NCI-H226 (cell line): ENCODE data around the gene SLC66A1.

Experiments
- DNase-seq: peaks from one replicate; pipeline ENCODE4 v3.0.0-alpha.2; 2015

Gene SLC66A1

GRCh38 chr1:19325958-19326747 lies 14.0 kb downstream of the SLC66A1 start:
- DNase-seq = no peak

DNA sequence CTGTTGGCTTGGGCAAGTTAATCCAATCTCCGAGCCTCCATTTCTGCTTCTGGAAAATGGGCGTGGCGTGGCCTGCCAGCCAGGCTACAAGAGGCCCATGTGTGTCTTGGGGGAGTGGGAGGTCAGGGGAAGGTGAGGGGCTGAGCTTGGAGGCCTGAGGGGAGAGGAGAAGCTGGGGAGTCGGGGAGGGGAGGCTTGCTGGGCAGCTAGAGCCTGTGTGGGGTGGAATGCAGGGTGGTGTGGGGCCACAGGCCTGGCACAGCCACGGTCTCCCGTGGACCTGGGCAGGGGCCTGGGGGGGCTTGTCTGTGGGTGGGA lies 14.6 kb downstream of the SLC66A1 start:
- DNase-seq = no peak

DNA sequence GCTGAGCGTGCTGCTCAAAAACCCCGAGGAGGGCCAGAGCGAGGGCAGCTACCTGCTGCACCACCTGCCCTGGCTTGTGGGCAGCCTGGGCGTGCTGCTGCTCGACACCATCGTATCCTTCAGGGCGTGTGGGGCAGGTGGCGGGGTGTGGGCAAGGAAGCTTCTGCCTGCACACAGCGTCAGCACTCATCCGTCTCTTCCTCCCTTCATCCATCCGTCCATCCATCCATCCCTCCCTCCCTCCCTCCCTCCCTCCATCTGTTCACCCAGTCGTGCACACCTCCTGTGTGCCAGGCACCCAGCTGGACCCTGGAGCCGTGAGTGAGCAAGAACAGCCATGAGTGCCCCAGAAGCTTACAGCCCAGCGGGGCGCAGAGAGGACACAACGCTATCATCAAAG lies 15.2 kb downstream of the SLC66A1 start:
- DNase-seq = no peak

DNA sequence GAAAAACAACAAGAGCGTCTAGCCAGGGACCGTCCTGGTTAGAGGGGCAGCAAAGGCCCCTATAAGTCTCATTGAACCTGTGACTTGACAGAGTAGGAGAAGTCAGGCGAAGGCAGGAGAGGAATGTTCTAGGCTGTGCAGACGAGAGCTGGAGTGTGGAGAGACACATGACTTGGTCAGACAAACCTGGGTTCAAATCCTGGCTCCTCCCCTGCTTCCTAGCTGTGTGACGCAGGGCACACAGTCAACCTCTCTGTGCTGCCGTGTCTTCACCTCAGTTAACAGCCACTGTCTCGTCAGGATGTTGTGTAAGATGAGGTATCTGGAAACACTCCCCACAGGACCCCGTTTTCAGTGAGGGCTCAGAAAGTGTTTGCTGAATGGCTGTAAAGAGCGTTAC lies 15.6 kb downstream of the SLC66A1 start:
- DNase-seq = no peak

DNA sequence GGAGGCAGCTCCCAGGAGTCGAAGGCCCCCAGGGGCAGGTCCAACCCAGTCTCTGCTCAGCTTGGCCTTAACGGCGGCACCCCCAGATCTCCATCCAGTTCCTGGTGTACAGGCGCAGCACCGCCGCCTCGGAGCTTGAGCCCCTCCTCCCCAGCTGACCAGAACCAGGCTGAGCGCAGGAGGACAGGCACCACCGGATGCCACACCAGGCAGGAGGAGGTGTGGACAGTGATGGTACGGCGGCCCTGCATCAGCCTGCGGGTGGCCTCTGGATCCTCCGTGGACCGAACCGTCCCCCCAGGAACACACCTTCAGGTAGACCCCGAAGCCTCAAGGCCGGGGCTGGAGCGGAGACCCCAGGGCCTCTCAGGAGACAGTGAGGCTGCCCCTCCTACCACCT lies 16.4 kb downstream of the SLC66A1 start:
- DNase-seq = no peak

GRCh38 chr1:19329188-19329587 lies 17.1 kb downstream of the SLC66A1 start:
- no peak for DNase-seq

DNA sequence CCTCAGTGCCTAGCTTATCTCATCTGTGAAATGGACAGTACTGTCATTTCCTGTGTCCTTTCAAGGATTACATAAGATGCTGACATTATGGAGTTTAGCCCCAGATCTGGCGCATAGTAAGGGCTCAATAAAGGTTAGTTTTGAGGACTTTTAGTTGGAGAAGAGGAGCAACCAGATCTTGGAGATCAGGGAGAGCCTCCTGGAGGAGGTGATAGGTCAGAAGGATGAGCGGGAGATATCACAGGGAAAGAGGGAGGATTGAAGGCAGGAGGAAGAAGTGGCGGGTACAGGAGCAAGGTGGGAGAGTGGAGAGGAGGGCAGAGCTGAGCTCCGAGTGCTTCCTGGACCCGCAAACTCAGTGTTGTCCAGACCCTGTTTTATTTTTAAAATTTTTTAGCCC lies 17.5 kb downstream of the SLC66A1 start:
- DNase-seq = no peak

DNA sequence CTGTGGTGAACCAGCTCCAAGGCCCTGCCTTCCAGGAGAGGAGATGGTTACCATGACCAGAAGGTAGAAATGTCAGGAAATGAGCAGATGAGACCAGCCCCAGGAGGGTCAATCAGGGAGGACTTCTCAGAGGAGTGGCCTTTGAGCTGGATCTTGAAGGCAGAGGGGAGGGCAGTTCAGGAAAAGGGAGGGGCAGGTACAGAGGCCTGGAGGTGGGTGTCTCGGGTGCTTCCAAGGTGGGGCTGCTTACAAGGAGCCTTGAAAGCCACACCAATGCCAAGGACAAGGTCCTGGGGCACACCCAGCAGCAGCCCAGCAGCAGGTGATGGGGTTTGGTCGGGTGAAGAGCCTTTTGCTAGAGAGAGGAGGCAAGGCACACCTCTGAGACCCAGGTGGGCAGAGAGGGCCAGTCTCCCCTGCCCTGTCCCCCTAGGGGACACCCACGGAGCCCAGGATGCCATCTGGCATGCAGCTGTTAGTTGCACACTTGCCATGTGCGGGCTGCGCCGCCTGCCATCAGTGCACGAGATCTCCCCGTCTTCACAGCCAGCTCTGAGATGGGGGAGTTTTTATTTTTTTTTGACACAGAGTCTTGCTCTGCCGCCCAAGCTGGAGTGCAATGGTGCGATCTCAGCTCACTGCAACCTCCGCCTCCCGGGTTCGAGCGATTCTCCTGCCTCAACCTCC lies 18.5 kb downstream of the SLC66A1 start:
- no peak for DNase-seq

GRCh38 chr1:19331262-19331878 lies 19.2 kb downstream of the SLC66A1 start:
- no peak for DNase-seq

DNA sequence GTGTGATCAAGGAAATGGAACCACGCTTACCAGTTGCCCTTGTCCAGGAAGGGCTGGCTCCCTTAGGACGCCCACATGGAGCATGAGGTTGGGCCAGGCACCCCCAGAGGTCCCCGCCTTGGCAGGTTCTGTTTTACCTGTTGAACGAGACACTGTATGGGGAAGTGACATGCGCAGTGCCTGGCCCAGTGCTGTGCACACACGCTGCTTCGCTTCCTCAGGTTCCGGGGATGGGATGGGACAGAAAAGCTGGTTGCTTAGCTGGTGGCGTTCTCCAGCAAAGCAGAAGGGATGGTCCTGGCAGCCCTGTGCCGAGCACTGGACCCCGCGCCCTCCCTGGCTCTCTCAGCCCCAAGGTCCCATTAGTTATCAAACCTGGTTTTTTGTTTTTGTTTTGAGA lies 20.7 kb downstream of the SLC66A1 start:
- no peak for DNase-seq

GRCh38 chr1:19333587-19334354 lies 21.6 kb downstream of the SLC66A1 start:
- DNase-seq = no peak

DNA sequence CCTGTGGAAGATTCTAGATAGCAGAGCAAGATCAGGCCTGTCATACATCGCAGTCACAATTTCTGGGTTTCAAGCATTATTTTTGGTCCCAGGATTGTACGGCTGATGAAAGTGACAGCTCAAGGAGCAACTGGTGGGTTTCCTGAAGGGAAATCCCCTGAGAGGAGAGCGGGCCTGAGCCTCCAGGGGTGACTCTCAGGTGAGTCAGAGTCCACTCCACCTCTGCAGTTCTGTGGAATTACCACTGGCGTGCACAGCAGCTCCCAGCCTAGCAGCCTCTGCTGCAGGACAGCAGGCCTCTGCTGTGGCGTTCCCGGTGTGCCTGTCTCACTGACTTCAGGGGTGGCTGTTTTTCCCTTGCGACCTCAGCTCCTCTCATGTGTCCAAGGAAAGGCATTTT lies 24.4 kb downstream of the SLC66A1 start:
- peak; percentile 54 for DNase-seq

DNA sequence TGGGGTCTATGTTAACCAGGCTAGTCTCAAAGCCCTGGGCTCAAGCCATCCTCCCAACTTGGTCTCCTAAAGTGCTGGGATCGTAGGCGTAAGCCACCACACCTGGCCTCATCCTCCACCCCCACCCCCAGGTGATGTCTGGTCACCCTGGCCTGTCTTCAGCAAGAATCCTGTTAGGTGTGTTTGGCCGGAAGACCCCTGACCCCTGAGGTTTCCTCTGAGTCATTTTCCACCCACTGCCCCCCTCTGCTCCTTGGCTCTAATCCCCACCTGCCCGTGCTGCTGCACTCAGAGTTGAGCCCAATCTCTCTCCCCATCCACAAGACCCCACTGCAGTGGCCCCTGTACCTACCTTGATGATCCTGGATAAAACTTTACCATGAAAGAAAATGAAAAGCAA lies 25.2 kb downstream of the SLC66A1 start:
- DNase-seq = no peak

DNA sequence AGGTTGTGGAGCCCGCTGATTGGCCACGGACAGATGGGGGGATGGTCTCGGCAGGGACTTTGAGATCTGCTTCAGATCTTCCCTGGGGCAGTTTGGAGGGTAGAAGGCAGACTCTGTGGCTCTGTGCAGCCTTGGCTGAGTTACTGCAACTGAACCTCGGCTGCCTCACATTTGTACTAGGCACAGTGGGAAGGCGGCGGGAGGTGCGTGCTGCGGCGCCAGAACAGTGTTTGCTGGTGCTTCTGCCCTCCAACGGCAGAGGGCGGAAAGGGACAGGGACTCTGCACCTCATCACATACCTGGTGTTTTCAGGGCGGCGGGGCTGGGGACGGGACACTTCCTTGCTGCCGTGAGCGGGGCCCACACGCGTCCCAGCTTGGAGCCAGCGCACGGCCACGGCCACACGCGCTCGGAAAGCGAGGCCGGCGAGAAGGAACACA lies 26.2 kb downstream of the SLC66A1 start:
- no peak for DNase-seq

GRCh38 chr1:19339214-19339861 lies 27.2 kb downstream of the SLC66A1 start:
- no peak for DNase-seq

DNA sequence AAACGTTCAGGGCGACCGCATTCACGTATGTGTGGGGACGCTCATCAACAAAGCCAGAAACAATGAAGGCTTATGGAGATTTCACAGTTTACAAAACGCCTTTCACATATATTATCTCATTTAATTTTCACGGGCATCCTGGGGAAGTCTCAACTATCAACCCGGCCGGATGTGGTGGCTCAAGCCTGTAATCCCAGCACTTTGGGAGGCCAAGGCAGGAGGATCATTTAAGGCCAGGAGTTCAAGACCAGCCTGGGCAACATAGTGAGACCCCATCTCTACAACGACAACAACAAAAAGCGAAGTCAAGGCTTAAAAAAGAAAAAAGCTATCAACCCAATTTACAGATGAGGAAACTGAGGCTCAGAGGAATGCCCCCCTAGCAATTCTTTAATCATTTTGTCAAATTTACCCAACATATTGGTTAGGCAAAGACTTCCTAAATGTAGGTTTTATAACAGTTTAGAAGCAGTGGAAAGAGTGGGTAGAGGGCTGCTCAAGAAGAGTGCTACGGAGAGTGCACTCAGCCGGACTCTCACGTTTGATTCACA lies 28.3 kb downstream of the SLC66A1 start:
- no peak for DNase-seq

DNA sequence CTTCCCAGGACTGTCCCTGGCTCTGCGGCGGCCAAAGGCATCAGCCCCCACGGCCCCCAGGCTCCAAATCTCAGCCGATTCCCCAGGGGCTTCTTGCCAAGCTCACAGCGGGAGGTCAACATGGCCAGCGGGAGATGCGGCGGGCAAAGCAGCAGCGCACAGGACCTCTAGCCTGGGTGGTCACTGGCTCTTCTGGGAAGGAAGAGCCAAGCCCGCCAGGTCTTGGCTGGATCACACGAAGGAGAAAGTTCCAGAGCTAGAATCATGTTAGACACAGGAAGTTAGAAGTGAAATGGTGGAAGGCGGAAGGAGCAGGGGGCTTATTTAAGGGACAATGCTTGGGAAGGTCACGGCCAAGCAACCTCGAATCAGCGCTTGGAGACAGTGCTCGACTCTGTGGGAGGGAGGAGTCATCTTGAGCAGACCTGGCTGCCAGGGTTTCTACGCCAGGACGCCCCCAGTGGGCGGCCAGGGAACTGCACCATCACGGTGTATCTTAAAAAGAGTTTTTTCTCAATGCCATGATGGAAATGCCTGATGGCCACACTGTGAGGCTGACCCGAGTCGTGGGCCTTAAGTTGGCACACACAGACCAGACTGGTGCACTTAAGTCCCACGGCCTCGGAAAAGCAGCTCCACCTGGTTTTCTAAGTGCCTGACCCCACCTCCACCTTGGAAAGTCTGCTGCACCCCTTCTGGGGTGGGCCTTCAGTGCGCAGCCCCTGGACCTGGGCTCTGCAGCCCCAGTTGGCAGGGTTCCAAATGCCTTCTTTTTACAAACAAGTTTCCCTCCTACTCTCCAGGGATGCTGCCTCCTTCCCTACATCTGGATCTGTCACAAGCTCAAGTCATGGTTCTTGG lies 29.3 kb downstream of the SLC66A1 start:
- peak; percentile 52 for DNase-seq

GRCh38 chr1:19342062-19342750 lies 30.1 kb downstream of the SLC66A1 start:
- no peak for DNase-seq

DNA sequence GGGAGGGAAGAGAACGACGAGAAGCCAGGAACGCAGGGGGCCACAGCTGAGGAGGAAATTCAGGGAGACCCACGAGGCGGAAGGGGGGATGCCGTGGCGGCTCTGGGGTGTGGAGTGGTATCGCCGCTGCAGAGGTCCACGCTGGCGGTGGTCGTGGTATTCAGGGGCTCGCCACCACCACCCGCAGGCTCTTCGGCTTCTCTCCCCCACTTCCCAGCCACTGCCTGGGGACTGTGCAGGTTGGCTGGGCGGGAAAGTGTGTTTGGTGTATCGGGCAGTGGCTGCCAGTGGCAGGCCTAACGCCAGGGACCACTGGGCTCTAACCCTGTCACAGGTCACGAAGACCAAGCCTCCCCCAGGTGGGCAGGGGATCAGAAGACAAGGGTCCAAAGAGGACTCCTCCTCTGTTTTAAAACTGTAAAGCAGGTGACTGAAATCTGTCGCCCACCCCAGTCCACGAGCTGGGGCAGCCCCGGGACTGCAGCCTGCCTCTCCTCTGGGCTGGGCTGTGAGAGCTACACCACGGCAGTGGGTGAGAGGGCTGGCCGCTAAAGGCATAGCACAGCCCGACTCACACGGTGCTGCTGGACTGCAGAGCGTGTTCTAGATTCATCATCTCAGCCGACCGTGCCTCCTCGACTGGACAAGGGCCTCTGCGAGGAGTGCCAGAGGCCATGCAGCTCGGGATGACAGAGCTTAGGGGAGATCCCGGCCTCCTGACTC lies 30.9 kb downstream of the SLC66A1 start:
- no peak for DNase-seq

GRCh38 chr1:19343617-19344350 lies 31.7 kb downstream of the SLC66A1 start:
- no peak for DNase-seq
